NCI-H2171 treated with DMSO at 0.1 percent for 48 hours (cell line): Measurements from ENCODE around the gene CCDC6.

Source experiments
- DNase-seq: peaks from one replicate; lab custom pipeline; 2025; lab: John Stamatoyannopoulos, UW

CCDC6 gene

GRCh38 chr10:59852670-59853069 is 53.7 kb downstream of the CCDC6 start:
- DNase-seq, result no peak

GRCh38 chr10:59851864-59852263 is 54.5 kb downstream of the CCDC6 start:
- DNase-seq, result no peak

- no peak for DNase-seq
Measured at GRCh38 chr10:59847888-59848287, 58.5 kb downstream of the CCDC6 start.

- DNase-seq, result no peak
Measured at GRCh38 chr10:59847326-59847725, 59.0 kb downstream of the CCDC6 start.

- DNase-seq, result no peak
Measured at GRCh38 chr10:59844436-59844835, 61.9 kb downstream of the CCDC6 start.

GRCh38 chr10:59843748-59844147 is 62.6 kb downstream of the CCDC6 start:
- DNase-seq, result no peak

GRCh38 chr10:59839576-59839975 is 66.8 kb downstream of the CCDC6 start:
- no peak for DNase-seq

GRCh38 chr10:59838085-59838789 is 68.1 kb downstream of the CCDC6 start:
- no peak for DNase-seq

GRCh38 chr10:59833810-59834209 is 72.5 kb downstream of the CCDC6 start:
- DNase-seq, result no peak

GRCh38 chr10:59832506-59832905 is 73.8 kb downstream of the CCDC6 start:
- DNase-seq, result no peak

GRCh38 chr10:59831658-59832503 is 74.5 kb downstream of the CCDC6 start:
- DNase-seq, result no peak

- DNase-seq, result peak; percentile 52
Measured at GRCh38 chr10:59830601-59831259, 75.6 kb downstream of the CCDC6 start.

- no peak for DNase-seq
Measured at GRCh38 chr10:59829601-59830000, 76.8 kb downstream of the CCDC6 start.

GRCh38 chr10:59829024-59829423 is 77.3 kb downstream of the CCDC6 start:
- no peak for DNase-seq

GRCh38 chr10:59825932-59826331 is 80.4 kb downstream of the CCDC6 start:
- no peak for DNase-seq

GRCh38 chr10:59823751-59824150 is 82.6 kb downstream of the CCDC6 start:
- DNase-seq, result no peak

- no peak for DNase-seq
Measured at GRCh38 chr10:59823111-59823510, 83.2 kb downstream of the CCDC6 start.

- DNase-seq, result no peak
Measured at GRCh38 chr10:59820471-59820870, 85.9 kb downstream of the CCDC6 start.

GRCh38 chr10:59819683-59820082 is 86.7 kb downstream of the CCDC6 start:
- no peak for DNase-seq

- no peak for DNase-seq
Measured at GRCh38 chr10:59819265-59819664, 87.1 kb downstream of the CCDC6 start.

- no peak for DNase-seq
Measured at GRCh38 chr10:59817773-59818172, 88.6 kb downstream of the CCDC6 start.

- no peak for DNase-seq
Measured at GRCh38 chr10:59814878-59815277, 91.5 kb downstream of the CCDC6 start.
